ENCODE measurements around the gene KBTBD4.
"Not testable (repeated sequence)": the region's sequence is repeated elsewhere in the genome, so short reads cannot be mapped to it uniquely, and the experiment has no call there.

DNA sequence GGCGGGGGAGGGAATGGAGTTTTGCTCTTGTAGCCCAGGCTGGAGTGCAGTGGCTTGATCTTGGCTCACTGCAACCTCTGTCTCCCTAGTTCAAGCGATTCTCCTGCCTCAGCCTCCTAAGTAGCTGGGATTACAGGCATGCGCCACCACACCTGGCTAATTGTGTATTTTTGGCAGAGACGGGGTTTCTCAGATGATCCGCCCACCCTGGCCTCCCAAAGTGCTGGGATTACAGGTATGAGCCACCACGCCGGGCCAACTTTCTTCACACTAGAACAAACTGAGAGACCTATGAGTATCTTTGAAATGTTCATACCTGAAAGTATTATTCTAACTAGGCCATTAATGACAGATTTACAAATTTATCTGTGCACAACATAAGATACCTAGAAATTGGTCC lies 32.5 kb downstream of the KBTBD4 start:
- not testable (repeated sequence) for TF ChIP-seq POLR2A (IDR thresholded peaks at IDR 0.05)
- TF ChIP-seq, protein P1, sequence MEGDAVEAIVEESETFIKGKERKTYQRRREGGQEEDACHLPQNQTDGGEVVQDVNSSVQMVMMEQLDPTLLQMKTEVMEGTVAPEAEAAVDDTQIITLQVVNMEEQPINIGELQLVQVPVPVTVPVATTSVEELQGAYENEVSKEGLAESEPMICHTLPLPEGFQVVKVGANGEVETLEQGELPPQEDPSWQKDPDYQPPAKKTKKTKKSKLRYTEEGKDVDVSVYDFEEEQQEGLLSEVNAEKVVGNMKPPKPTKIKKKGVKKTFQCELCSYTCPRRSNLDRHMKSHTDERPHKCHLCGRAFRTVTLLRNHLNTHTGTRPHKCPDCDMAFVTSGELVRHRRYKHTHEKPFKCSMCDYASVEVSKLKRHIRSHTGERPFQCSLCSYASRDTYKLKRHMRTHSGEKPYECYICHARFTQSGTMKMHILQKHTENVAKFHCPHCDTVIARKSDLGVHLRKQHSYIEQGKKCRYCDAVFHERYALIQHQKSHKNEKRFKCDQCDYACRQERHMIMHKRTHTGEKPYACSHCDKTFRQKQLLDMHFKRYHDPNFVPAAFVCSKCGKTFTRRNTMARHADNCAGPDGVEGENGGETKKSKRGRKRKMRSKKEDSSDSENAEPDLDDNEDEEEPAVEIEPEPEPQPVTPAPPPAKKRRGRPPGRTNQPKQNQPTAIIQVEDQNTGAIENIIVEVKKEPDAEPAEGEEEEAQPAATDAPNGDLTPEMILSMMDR (IDR thresholded peaks at IDR 0.05 in 4 of 5, conservative IDR thresholded peaks at IDR 0.05 in 1 of 5): not testable (repeated sequence)
